Stimulated activated effector memory CD8-positive, alpha-beta T cell treated with anti-CD3 and anti-CD28 coated beads, Interleukin-12 subunit alpha, Interleukin-12 subunit beta, amount 100 ng/mL, for 72 hours (primary cell): ENCODE results near the gene FGGY.

Experiments used
- ATAC-seq: fragments of 150-1000 bp; cut with Tn5 transposase; 2 replicates; pipeline ENCODE4 v1.10.0; 2021
- DNase-seq, 2 donors: peaks; one replicate each; pipeline ENCODE4 v3.0.0; 2021 to 2022; ENCODE audit warnings: low spot score in 2 of 2
- H3K27ac Mint-ChIP-seq: one replicate; pipeline ENCODE4 v1.8.0; 2022; ENCODE audit warnings: mild to moderate bottlenecking, mixed read lengths
- H3K36me3 Mint-ChIP-seq: one replicate; pipeline ENCODE4 v1.8.0; 2022; ENCODE audit warnings: mild to moderate bottlenecking, mixed read lengths
- H3K4me1 Mint-ChIP-seq: one replicate; pipeline ENCODE4 v1.8.0; 2022; ENCODE audit warnings: mixed read lengths
- H3K4me3 Mint-ChIP-seq: one replicate; pipeline ENCODE4 v1.8.0; 2022; ENCODE audit warnings: mild to moderate bottlenecking, mixed read lengths
- H3K9me3 Mint-ChIP-seq: one replicate; pipeline ENCODE4 v1.8.0; 2022; ENCODE audit warnings: mixed read lengths

Gene FGGY

DNA sequence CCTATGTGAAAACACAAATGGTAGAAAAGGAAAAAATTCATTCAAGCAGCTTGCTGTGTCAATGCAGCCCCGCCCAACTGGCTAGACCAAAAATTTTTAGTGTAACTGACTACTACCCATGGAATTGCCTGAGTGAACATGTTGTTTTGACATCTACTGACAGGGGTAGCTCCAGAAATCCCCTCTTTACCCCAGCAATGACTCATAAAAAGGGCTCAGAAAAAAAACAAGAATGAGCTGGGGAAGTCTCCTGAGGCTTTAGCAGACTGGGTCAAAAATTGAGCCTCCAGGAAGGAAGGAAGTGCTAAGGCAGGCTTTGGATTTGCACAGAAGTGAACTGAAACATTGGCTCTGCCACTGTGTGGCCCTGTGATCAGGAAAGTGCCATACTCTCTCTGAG lies 24.4 kb upstream of the FGGY start:
- Mint-ChIP-seq H3K9me3 (no peaks in the 10 kb centered on the region), H3K4me1 (peaks cover 9% of the 10 kb centered on the region), H3K36me3 (no peaks in the 10 kb centered on the region), H3K4me3 (no peak overlapping the region), H3K27ac (no peak overlapping the region)
- peak; percentile 83 for ATAC-seq
- DNase-seq, result no peak

DNA sequence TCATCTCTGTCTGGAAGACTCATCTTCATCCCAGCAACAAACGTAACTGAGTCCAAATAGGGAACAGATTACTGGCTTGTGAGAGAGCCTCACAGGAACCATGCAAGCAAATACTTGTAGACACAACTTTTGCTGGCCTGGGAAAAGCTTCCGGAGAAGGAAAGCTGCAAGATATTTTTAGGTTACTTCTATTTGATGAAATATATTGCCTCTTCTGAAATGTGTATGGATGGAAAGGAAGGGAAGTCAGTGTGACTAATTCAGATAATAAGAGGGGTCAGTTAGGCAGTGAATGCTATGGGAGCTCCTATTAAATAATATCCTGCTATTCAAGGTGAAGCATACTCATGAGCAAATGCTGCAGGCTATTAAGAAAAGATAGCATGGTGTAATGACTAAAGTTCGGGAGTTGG lies 20.4 kb upstream of the FGGY start:
- no peaks in the 10 kb centered on the region for H3K9me3 Mint-ChIP-seq
- H3K4me3 Mint-ChIP-seq, result no peak overlapping the region
- ATAC-seq (no peak), DNase-seq (no peak)
- H3K36me3 Mint-ChIP-seq, result no peaks in the 10 kb centered on the region
- peaks cover 9% of the 10 kb centered on the region for H3K4me1 Mint-ChIP-seq
- H3K27ac Mint-ChIP-seq, result no peak overlapping the region

- Mint-ChIP-seq H3K27ac (no peak overlapping the region), H3K4me3 (no peak overlapping the region), H3K9me3 (no peaks in the 10 kb centered on the region), H3K36me3 (no peaks in the 10 kb centered on the region), H3K4me1 (peaks cover 9% of the 10 kb centered on the region)
- DNase-seq, result no peak
- ATAC-seq, result no peak
Observed at GRCh38 chr1:59278780-59279354, 18.0 kb upstream of the FGGY start.

DNA sequence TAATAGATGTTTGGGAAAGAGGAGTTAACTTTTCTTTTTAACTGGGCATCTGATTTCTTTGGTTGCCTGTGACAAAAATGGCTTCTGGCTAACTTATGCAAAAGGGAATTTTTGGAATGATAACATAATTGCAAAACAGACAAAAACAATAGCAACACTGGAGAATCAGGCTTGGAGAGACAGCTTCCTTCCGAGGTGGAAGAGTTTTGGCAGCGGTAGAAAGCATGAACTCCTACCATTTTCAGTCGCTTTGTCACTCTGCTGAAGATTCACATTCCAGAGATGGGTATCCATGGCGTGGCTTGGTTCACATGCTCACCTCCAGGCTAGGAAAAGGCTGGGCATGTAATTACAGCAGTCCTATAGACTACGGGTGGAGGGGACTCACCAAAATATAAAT lies 17.2 kb upstream of the FGGY start:
- Mint-ChIP-seq H3K4me3 (no peak overlapping the region), H3K36me3 (no peaks in the 10 kb centered on the region), H3K27ac (no peak overlapping the region), H3K9me3 (no peaks in the 10 kb centered on the region), H3K4me1 (peaks cover 9% of the 10 kb centered on the region)
- DNase-seq (no peak), ATAC-seq (no peak)

DNA sequence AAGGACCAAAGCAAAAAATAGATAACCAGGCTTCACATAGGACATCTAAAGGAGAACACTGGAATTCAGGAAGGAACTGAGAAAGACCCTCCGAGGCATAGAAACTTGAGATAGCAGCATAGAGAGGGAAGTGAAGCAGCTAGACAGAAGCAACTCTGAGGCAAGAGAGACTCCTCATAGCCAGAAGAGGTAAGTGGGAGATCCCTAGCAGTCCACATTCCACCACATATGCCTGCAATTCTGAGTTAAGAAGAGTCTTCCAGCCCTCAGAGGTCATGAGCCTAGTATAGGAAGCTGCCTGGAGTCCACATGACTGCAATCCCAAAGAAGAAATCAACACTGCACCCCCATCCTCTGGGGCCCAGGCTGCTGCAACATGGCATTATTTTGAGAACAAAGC lies 13.9 kb upstream of the FGGY start:
- no peak overlapping the region for H3K4me3 Mint-ChIP-seq
- no peaks in the 10 kb centered on the region for H3K9me3 Mint-ChIP-seq
- no peaks in the 10 kb centered on the region for H3K4me1 Mint-ChIP-seq
- no peaks in the 10 kb centered on the region for H3K36me3 Mint-ChIP-seq
- no peak overlapping the region for H3K27ac Mint-ChIP-seq
- ATAC-seq, result no peak
- DNase-seq, result no peak

GRCh38 chr1:59285691-59286090 lies 11.2 kb upstream of the FGGY start:
- ATAC-seq (no peak), DNase-seq (no peak)
- Mint-ChIP-seq H3K9me3 (no peaks in the 10 kb centered on the region), H3K4me1 (peaks cover 12% of the 10 kb centered on the region), H3K36me3 (no peaks in the 10 kb centered on the region), H3K27ac (no peak overlapping the region), H3K4me3 (no peak overlapping the region)

DNA sequence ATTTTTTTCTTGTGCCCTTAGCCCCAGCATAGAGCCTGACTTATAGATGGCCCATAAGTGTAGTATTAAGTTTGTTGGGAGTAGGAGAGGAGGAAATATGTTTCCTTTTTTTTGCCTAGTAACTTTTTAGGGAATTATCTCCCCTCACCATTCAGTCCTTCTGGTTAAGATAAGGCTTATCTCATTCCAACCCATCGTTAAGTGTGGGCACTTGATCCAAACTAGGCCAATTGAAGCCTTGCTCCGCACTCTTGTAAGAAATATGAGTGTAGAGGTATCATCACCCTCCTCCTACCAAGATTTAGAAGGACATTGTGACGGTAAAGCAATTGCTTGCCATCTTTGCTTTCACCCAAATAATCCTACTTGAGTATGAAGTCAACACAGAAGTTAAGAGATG lies 8.8 kb upstream of the FGGY start:
- Mint-ChIP-seq H3K4me3 (no peak overlapping the region), H3K9me3 (no peaks in the 10 kb centered on the region), H3K4me1 (peaks cover 29% of the 10 kb centered on the region), H3K36me3 (no peaks in the 10 kb centered on the region), H3K27ac (no peak overlapping the region)
- DNase-seq (no peak), ATAC-seq (no peak)

- ATAC-seq (no peak), DNase-seq (no peak)
- Mint-ChIP-seq H3K9me3 (no peaks in the 10 kb centered on the region), H3K27ac (no peak overlapping the region), H3K4me3 (no peak overlapping the region), H3K36me3 (no peaks in the 10 kb centered on the region), H3K4me1 (peaks cover 37% of the 10 kb centered on the region)
Observed at GRCh38 chr1:59289570-59289969, 7.3 kb upstream of the FGGY start.

DNA sequence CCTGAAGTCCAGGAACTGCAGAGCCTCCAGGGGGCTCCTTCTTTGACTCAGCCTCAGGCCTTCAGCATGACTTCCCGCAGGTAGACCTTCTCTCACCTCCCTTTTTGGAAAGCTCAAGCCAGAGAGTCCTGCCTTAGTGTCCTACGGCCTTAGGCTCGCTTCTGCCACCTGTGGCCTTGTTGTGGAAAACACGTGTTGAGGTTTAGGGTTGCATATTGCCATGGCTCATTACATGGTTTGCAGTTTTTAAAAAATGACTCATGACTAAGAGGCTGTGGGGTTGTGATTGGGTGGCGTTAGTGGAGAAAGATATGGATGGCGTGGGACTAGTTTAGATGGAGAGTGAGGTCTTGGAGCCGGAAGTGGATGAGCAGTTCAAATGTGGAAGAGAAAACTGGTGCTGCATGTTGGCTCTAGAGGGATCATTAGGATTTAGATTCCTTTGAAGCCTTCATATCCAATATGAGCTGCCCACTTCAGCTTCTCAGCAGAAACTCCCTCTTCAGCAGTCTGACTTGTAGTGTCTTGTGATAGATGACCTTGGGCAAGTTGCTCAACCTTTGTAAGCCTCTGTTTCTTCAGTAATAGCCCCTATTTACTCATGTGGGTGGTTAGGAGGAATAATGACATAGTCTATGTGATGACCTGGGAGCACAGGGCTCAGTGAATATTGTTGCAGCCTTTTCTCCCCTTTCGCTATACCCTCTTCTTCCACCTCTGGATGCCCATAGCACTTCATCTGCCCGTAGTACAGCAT lies 6.5 kb upstream of the FGGY start:
- Mint-ChIP-seq H3K4me3 (no peak overlapping the region), H3K4me1 (peaks cover 37% of the 10 kb centered on the region), H3K36me3 (no peaks in the 10 kb centered on the region), H3K27ac (no peak overlapping the region), H3K9me3 (no peaks in the 10 kb centered on the region)
- no peak for DNase-seq
- peak; percentile 81 for ATAC-seq

DNA sequence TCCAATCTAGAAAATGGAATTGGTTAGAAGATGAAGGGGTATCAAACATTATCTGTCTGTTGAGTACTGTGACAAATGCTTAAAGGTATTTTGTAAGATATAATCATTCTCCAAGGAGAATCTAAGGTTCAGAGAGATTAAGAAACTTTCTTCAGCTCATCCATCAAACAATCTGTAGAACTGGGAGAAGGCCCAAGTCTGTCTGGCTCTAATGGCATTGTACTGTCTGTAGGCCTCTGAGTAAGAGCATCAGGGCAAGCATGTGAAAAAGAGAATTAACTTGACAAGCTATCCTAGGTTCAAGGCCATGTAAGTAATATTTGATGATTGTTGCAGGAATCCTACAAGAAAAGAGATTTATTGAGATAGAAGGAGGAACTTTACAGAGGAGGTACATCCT lies 5.3 kb upstream of the FGGY start:
- Mint-ChIP-seq H3K36me3 (no peaks in the 10 kb centered on the region), H3K4me1 (peaks cover 37% of the 10 kb centered on the region), H3K27ac (no peak overlapping the region), H3K9me3 (no peaks in the 10 kb centered on the region), H3K4me3 (no peak overlapping the region)
- no peak for ATAC-seq
- DNase-seq, result no peak

- DNase-seq (no peak), ATAC-seq (peak; percentile 12)
- no peaks in the 10 kb centered on the region for H3K9me3 Mint-ChIP-seq
- peaks cover 37% of the 10 kb centered on the region for H3K4me1 Mint-ChIP-seq
- H3K27ac Mint-ChIP-seq, result peak overlapping the region; percentile 62
- H3K36me3 Mint-ChIP-seq, result no peaks in the 10 kb centered on the region
- no peak overlapping the region for H3K4me3 Mint-ChIP-seq
Observed at GRCh38 chr1:59292562-59292961, 4.3 kb upstream of the FGGY start.

- Mint-ChIP-seq H3K4me3 (no peak overlapping the region), H3K36me3 (no peaks in the 10 kb centered on the region), H3K9me3 (no peaks in the 10 kb centered on the region), H3K4me1 (peaks cover 42% of the 10 kb centered on the region), H3K27ac (peak overlapping the region; percentile 62)
- DNase-seq, result no peak
- no peak for ATAC-seq
Observed at GRCh38 chr1:59293206-59293605, 3.7 kb upstream of the FGGY start.

DNA sequence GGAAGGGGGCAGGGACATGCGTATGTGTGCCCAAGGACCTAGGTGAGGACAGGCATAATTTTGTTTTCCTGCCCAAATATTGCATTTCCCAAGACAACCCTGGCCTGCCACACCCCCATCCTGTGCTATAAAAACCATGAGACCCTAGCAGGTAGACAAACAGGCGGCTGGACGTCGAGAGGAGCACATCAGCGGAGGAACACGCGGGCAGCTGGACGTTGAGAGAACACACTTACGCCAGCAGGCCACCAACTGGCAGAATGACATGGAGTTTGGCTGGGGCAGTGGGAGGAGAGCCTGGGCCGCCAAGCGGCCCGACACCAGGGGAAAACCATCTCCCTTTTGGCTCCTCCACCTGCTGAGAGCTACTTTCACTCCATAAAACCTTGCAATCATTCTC lies 3.0 kb upstream of the FGGY start:
- Mint-ChIP-seq H3K27ac (no peak overlapping the region), H3K9me3 (no peaks in the 10 kb centered on the region)

GRCh38 chr1:59294423-59294822 lies 2.5 kb upstream of the FGGY start:
- Mint-ChIP-seq H3K4me1 (peaks cover 50% of the 10 kb centered on the region), H3K4me3 (no peak overlapping the region), H3K27ac (no peak overlapping the region), H3K9me3 (no peaks in the 10 kb centered on the region), H3K36me3 (no peaks in the 10 kb centered on the region)
- no peak for ATAC-seq
- DNase-seq, result no peak

More for the DNA sequence above, 3.0 kb upstream of the FGGY start:
- Mint-ChIP-seq H3K4me1 (peaks cover 46% of the 10 kb centered on the region), H3K4me3 (no peak overlapping the region), H3K36me3 (no peaks in the 10 kb centered on the region)
- ATAC-seq (no peak), DNase-seq (no peak)

DNA sequence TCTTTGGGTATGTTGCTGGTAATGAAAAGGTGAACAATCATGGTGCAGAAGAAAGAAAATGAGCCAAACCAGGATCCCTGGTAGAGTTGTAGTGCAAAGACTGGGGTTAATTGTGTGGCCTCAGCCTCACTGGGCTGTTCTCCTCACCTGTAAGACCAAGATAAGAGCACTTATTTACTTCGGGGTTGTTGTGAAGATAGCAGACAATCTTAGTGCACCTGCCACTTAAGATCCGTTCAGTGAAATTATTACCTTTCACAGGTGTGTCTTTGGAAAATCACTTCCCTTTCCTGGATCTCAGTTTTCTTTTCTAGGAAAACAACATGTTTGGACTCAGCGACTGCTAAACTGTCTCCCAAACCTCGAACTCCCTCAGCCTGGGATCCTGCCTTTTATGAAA lies 1.3 kb upstream of the FGGY start:
- no peak for ATAC-seq
- peaks cover 45% of the 10 kb centered on the region for H3K4me1 Mint-ChIP-seq
- no peak for DNase-seq
- H3K9me3 Mint-ChIP-seq, result no peaks in the 10 kb centered on the region
- no peak overlapping the region for H3K27ac Mint-ChIP-seq
- H3K4me3 Mint-ChIP-seq, result peak overlapping the region; percentile 86
- no peaks in the 10 kb centered on the region for H3K36me3 Mint-ChIP-seq

- Mint-ChIP-seq H3K27ac (peak overlapping the region; percentile 94), H3K9me3 (peaks cover 4% of the 10 kb centered on the region), H3K4me1 (peaks cover 27% of the 10 kb centered on the region), H3K36me3 (no peaks in the 10 kb centered on the region), H3K4me3 (peak overlapping the region; percentile 86)
- ATAC-seq, result no peak
- DNase-seq, result no peak
Observed at GRCh38 chr1:59298026-59298583, 1.2 kb downstream of the FGGY start.
